Calu3 (cell line): ENCODE data around the gene TLL2. TPM values are rescaled to one million over a fixed set of nuclear protein-coding genes. Genes with fewer than 3 reads are reported as not detected.

Experiments
- BruUV-seq: library from RNA; stranded (reverse); fragments of 400-500 nt; replicated peaks from 2 replicates; lab custom pipeline; 2021; lab: Mats Ljungman, UMichigan
- CTCF ChIA-PET: fragments of 300-600 bp; sonication (Branson Sonifier 250); formaldehyde crosslinking; loops from one replicate; lab custom pipeline; 2022; ENCODE audit warnings: antibody characterized with exemption; lab: Charles Lee
- DNase-seq: peaks from one replicate; pipeline ENCODE4 v3.0.0; 2022
- H3K27ac Mint-ChIP-seq: one replicate; pipeline ENCODE4 v1.8.0; 2022; ENCODE audit warnings: mixed read lengths; ENCODE audit not compliant: unreplicated experiment
- H3K27me3 Mint-ChIP-seq: one replicate; pipeline ENCODE4 v1.8.0; 2022; ENCODE audit warnings: mixed read lengths; ENCODE audit not compliant: unreplicated experiment
- H3K36me3 Mint-ChIP-seq: one replicate; pipeline ENCODE4 v1.8.0; 2022; ENCODE audit warnings: mild to moderate bottlenecking, moderate library complexity, mixed read lengths; ENCODE audit not compliant: insufficient read depth, unreplicated experiment
- H3K4me1 Mint-ChIP-seq: one replicate; pipeline ENCODE4 v1.8.0; 2022; ENCODE audit warnings: mild to moderate bottlenecking, low read depth, mixed read lengths; ENCODE audit not compliant: unreplicated experiment
- H3K4me3 Mint-ChIP-seq: one replicate; pipeline ENCODE4 v1.8.0; 2022; ENCODE audit warnings: mild to moderate bottlenecking, low read depth, moderate library complexity, mixed read lengths; ENCODE audit not compliant: unreplicated experiment
- H3K9me3 Mint-ChIP-seq: one replicate; pipeline ENCODE4 v1.8.0; 2022; ENCODE audit warnings: low read depth, mixed read lengths; ENCODE audit not compliant: unreplicated experiment
- intact Hi-C: fragments of 100-400 bp; cut with micrococcal nuclease; formaldehyde crosslinking; loops from one replicate; pipeline ENCODE4 v1.10.0; 2022; ENCODE audit not compliant: unreplicated experiment
- total RNA-seq: library from RNA; stranded (reverse); gene quantifications from 2 replicates; pipeline ENCODE4 v1.2.3, GENCODE V29; 2022
- TF ChIP-seq, protein P1 (sequence below): fragments of 200-600 bp; IDR thresholded peaks from one replicate; pipeline ENCODE4 v1.8.0; 2022; ENCODE audit warnings: antibody characterized with exemption; ENCODE audit not compliant: unreplicated experiment

TLL2 gene
- total RNA-seq, 1 experiment from 2014 or later = 0.66 TPM

GRCh38 chr10:96456296-96456840 is 57.4 kb downstream of the TLL2 start:
- BruUV-seq = no TSS peak
- TF ChIP-seq, protein P1, sequence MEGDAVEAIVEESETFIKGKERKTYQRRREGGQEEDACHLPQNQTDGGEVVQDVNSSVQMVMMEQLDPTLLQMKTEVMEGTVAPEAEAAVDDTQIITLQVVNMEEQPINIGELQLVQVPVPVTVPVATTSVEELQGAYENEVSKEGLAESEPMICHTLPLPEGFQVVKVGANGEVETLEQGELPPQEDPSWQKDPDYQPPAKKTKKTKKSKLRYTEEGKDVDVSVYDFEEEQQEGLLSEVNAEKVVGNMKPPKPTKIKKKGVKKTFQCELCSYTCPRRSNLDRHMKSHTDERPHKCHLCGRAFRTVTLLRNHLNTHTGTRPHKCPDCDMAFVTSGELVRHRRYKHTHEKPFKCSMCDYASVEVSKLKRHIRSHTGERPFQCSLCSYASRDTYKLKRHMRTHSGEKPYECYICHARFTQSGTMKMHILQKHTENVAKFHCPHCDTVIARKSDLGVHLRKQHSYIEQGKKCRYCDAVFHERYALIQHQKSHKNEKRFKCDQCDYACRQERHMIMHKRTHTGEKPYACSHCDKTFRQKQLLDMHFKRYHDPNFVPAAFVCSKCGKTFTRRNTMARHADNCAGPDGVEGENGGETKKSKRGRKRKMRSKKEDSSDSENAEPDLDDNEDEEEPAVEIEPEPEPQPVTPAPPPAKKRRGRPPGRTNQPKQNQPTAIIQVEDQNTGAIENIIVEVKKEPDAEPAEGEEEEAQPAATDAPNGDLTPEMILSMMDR = no peak
- no peak for DNase-seq
- Mint-ChIP-seq H3K4me1 (no peaks in the 10 kb centered on the region), H3K36me3 (no peaks in the 10 kb centered on the region), H3K9me3 (peaks cover 4% of the 10 kb centered on the region), H3K27me3 (peaks cover 23% of the 10 kb centered on the region), H3K27ac (no peak overlapping the region), H3K4me3 (no peak overlapping the region)
- CTCF ChIA-PET = no interaction called here
- intact Hi-C loops = no loop called here

GRCh38 chr10:96453856-96454583 is 59.7 kb downstream of the TLL2 start:
- DNase-seq = no peak
- Mint-ChIP-seq H3K27ac (no peak overlapping the region), H3K9me3 (no peaks in the 10 kb centered on the region), H3K4me3 (no peak overlapping the region), H3K27me3 (peaks cover 44% of the 10 kb centered on the region), H3K36me3 (no peaks in the 10 kb centered on the region), H3K4me1 (no peaks in the 10 kb centered on the region)
- TF ChIP-seq, protein P1 = no peak
- intact Hi-C loops = no loop called here
- BruUV-seq = no TSS peak
- CTCF ChIA-PET = no interaction called here

DNA sequence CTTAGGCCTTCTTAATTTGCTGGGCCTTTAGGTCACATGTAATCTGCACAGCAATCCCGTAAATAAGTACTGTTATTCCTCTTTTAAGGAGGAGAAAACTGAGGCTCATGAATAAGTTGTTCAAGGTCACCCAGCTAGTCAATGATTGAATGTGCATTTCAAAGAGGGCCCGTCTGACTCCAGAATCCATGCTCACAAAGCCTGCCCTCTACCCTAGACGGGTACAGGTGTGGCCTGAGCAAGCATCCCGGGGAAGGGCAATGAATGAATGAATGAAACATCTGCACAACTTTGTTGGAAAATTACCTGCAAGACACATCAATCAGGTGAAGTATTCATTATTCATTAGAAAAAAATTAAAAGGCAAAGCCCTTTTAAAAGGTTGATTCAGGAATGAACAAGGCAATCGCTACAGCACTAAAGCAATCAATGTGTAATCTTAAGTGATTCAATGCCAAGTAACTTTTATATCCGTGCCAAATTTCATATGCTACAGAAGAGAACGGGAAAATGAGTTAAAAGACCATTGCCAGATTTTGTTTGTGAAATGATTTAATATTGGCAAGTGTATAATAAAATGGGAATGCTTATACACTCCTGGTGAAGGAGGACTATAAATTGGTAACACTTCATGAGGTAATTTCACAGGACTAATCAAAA is 61.1 kb downstream of the TLL2 start:
- no peak for DNase-seq
- intact Hi-C loops = no loop called here
- CTCF ChIA-PET = no interaction called here
- Mint-ChIP-seq H3K4me1 (no peaks in the 10 kb centered on the region), H3K27ac (no peak overlapping the region), H3K36me3 (no peaks in the 10 kb centered on the region), H3K27me3 (peaks cover 56% of the 10 kb centered on the region), H3K9me3 (no peaks in the 10 kb centered on the region), H3K4me3 (no peak overlapping the region)
- TF ChIP-seq, protein P1 = no peak
- no TSS peak for BruUV-seq

- BruUV-seq = no TSS peak
- no peak overlapping the region for H3K27ac Mint-ChIP-seq
- H3K36me3 Mint-ChIP-seq = no peaks in the 10 kb centered on the region
- CTCF ChIA-PET = no interaction called here
- H3K9me3 Mint-ChIP-seq = no peaks in the 10 kb centered on the region
- H3K4me3 Mint-ChIP-seq = no peak overlapping the region
- intact Hi-C loops = no loop called here
- no peaks in the 10 kb centered on the region for H3K4me1 Mint-ChIP-seq
- no peak for DNase-seq
- peaks cover 56% of the 10 kb centered on the region for H3K27me3 Mint-ChIP-seq
- TF ChIP-seq, protein P1 = no peak
Observed at GRCh38 chr10:96450529-96451207, 63.1 kb downstream of the TLL2 start.
